GM23338 (cell line): Measurements from ENCODE around the gene MLXIPL.

Source experiments
- CREB1 ChIP-seq: fragments of 250-450 bp; sonication (Bioruptor Pico); IDR thresholded peaks from 2 replicates; pipeline ENCODE4 v1.5.0; 2020; ENCODE audit warnings: low read depth, mild to moderate bottlenecking, moderate library complexity
- CTCF ChIP-seq, 2 experiments: fragments of 200-600 bp in 1 of 2; sonication (generic) in 1 of 2; conservative IDR thresholded peaks; 2 replicates each; pipeline versions ENCODE4 v1.5.1 to v1.6.1; 2016 to 2017; ENCODE audit warnings: antibody characterized with exemption in 2 of 2, low read depth in 2 of 2, mild to moderate bottlenecking in 2 of 2, moderate library complexity in 1 of 2
- ETS1 ChIP-seq: IDR thresholded peaks from 2 replicates; pipeline ENCODE4 v1.6.1; 2016; ENCODE audit warnings: antibody characterized with exemption
- EZH2 ChIP-seq: fragments of 200-600 bp; sonication (generic); IDR thresholded peaks from one replicate; pipeline ENCODE4 v1.8.0; 2017; ENCODE audit warnings: antibody characterized with exemption, mild to moderate bottlenecking, low read depth; ENCODE audit not compliant: unreplicated experiment
- EZH2phosphoT487 ChIP-seq: fragments of 200-600 bp; sonication (generic); IDR thresholded peaks from one replicate; pipeline ENCODE4 v1.8.1; 2018; ENCODE audit warnings: antibody characterized with exemption; ENCODE audit not compliant: unreplicated experiment
- JUNB ChIP-seq: IDR thresholded peaks from one replicate; pipeline ENCODE4 v1.6.1; 2016; ENCODE audit warnings: antibody characterized with exemption; ENCODE audit not compliant: unreplicated experiment
- POLR2AphosphoS5 ChIP-seq: IDR thresholded peaks from 2 replicates; pipeline ENCODE4 v1.6.1; 2016; ENCODE audit warnings: antibody characterized with exemption, low read depth
- REST ChIP-seq: IDR thresholded peaks from one replicate; pipeline ENCODE4 v1.6.1; 2018; ENCODE audit warnings: antibody characterized with exemption; ENCODE audit not compliant: unreplicated experiment
- ZNF114 ChIP-seq: fragments of 250-450 bp; sonication (Bioruptor Pico); IDR thresholded peaks from 2 replicates; pipeline ENCODE4 v1.5.0; 2020; ENCODE audit warnings: mild to moderate bottlenecking, moderate library complexity
- ZNF331 ChIP-seq: fragments of 250-450 bp; sonication (Bioruptor Pico); IDR thresholded peaks from 2 replicates; pipeline ENCODE4 v1.5.0; 2020; ENCODE audit warnings: low read depth, mild to moderate bottlenecking, moderate library complexity

- no peak for TF ChIP-seq CTCF (conservative IDR thresholded peaks at IDR 0.05; ENCODE audit: low read depth in 2 of 2)
- no peak for TF ChIP-seq EZH2phosphoT487
- no peak for TF ChIP-seq EZH2
- no peak for TF ChIP-seq POLR2AphosphoS5
- no peak for TF ChIP-seq JUNB
- TF ChIP-seq ZNF331 (CRISPR knock-in tag) = no peak
- TF ChIP-seq REST = no peak
- TF ChIP-seq CREB1 = no peak
- no peak for TF ChIP-seq ZNF114 (CRISPR knock-in tag)
- no peak for TF ChIP-seq ETS1
These were observed 58.5 kb downstream of the MLXIPL start for GRCh38 chr7:73565675-73566340.
